NCI-H1436 (cell line): ENCODE measurements around the gene NUP107.

Source experiments
- DNase-seq: peaks from one replicate; lab custom pipeline; 2025; lab: John Stamatoyannopoulos, UW

The NUP107 gene

DNA sequence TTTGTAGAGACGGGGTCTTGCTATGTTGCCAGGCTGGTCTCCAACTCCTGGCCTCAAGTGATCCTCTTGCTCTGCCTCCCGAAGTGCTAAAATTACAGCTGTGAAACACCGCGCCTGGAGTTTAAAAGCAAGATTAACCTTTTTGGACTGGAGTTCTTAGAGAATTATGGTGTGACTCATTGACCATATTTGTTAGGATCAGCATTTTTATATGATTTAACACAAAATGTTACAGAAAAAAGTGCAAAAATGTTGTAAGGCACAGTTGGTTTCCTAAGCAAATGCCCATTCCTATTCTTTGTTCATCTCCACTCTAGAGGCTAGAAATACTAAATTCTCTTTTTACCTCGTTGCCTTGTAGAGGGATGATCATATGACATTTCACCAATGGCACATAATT is 86.8 kb downstream of the NUP107 start:
- DNase-seq, result no peak

DNA sequence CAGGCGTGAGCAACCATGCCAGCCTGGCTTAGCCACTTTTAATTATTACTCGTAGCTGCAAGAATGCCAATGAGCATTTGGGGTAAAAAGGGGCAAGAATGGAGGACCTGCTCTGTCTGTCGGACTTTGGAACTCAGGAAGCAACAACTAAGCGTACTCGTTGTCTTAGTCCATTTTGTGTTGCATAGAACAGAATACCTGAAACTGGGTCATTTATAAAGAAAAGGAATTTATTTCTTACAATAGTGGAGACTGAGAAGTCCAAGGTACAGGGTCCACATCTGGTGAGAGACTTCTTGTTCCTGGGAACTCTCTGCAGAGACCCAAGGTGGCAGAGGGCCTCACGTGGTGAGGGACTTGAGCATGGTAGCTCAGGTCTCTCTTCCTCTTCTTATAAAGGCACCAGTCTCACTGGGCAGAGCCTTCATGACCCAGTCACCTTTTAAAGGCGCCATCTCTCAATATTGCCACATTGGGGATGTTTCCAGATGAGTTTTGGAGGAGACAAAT is 88.4 kb downstream of the NUP107 start:
- DNase-seq, result no peak

DNA sequence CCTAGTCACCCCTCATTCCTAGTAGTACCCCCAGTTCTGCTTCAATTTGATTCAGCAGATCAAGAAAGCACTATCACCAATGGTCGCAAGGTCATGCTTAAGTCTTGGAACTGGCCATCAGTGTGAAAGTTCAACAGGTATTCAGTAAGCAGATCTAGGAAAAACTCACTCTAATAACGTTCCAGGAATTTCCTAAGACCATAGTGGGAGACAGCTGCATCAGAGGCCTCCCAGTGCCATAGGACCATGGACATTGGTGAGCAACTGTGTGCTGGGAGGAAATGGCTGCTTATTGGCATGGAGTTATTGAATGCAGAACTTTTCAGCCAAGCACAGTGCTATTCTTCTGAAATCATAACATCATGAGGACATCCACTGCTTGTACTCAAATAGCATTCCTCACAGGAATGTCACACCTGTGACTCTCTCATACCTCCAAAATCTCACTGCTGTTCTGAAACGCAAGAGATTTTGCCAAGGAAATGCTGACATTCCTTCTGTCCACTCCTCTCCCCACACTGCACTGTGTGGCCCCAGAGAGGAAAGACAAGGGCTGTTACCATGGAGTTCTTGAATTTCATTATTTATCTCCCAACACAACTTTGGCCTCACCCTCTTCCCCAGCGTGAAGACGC is 90.3 kb downstream of the NUP107 start:
- no peak for DNase-seq

DNA sequence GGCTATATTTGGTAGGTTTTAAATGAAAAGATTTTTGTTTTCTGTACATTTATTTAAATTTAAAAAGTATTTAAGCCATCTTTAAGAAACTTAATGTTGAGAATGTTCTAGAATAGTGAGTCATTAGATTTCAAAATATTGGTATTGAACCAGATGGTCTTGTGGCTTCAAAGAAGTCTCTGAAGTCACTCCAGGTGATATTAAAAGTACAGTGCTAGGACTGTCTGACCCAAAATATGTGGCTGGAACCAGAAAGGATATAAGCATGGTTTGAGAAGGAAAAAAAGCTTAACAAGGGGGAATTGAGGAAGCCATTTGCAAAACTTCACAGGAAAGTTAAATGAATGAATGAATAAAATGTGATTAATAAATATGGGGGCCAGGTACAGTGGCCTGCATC is 92.5 kb downstream of the NUP107 start:
- no peak for DNase-seq

DNA sequence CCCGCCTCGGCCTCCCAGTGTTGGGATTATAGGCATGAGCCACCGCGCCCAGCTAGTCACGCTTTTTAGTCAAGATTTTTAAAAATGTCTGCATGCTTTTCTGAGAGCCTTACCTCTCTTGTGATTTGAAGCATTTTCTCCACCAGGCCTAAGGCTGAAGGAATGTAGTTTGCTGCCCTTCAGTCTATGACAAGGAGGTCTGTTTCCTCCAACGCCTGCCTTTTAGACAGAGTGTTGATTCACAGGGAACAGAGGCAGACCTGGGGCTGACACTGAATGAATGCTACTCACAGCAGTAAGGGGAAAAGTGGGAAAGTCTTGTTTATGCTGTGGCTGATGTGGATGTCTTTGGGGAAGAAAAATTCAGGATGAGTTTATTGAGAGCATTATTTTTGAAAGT is 94.0 kb downstream of the NUP107 start:
- DNase-seq, result no peak

DNA sequence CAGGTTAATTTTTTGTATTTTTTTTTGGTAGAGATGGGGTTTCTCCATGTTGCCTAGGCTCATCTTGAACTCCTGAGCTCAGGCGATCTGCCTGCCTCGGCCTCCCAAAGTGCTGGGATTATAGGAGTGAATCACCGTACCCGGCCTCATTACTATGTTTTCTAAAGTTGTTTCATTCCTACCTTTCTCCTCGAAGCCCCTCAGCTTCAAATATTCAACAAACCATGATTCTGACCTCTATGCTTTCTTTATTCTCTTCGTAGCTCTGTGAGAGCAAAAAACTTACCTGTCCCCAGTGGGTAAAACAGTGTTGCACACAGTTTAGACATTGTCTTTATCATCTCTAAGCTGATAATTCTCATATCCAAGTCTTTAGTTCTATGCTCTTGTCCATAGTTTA is 95.0 kb downstream of the NUP107 start:
- DNase-seq, result no peak

DNA sequence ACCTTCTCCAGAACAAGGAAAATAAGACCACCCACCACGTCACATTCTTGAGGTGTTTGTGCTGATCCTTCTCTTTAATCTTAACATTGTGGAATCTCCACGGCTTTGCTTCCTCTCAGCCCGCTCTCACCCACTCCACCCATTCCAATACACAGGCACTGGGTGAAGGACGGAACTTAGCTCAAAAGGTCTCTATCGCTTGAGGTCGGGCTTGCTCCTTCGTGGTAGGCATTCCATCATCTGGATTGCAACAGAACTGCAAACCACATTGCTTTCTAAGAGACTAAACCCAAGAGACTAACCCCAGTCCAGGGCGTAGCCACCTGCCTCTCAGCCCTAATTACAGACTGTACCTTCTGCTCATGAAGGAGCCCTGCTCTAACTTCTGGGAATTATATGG is 97.2 kb downstream of the NUP107 start:
- DNase-seq, result no peak

DNA sequence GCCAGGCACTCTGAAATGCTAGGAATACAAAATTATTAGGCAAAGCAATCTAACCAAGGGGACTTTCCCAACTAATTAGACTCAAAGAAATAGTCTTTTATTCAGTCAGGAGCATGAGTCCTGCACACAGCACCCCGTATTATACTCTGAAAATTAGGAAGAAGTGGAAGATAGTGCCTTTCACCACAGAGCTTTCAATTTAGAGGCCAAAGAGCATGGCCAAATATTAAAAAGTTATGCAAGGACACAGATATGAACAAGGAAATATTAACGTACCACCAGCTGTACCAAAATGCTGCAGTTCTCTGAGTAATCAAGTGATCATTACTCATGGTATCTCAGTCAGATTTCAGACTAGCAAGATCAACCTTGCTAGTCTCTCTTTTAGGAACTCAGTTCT is 98.6 kb downstream of the NUP107 start:
- no peak for DNase-seq

DNA sequence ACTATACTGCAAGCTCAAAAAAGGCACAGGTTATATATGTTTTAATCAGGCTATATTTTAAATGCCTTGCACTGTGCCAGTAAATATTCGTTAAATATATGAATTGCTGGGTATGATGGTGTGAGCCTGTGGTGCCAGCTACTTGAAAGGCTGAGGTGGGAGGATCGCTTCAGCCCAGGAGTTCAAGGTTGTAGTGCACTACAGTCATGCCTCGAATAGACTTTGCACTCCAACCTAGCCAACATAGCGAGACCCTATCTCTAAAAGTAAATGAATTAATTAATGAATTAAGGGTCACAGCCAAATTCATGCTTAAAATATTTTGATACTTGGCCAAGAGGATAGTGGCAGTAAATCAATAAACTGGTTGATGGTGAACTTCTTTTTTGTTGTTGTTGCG is 99.0 kb downstream of the NUP107 start:
- DNase-seq, result no peak

DNA sequence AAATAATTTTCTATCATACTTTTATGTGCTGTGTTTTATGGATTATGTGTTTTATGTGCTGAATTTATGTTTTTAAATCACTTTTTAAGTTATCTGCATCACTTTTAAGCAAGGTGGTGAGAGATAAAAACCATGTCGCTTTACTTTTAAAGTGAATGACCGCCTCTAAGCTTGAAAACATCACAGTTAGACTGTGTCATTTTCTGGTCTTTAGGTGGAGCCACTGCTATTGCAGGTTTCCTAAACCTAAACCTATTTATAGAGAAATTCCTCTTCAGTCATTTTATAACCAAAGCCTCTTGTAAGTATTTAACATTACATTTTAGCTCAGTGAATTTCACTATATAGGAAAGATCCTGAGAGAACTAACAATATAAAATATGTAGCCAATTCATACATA is 100.2 kb downstream of the NUP107 start:
- DNase-seq, result no peak

DNA sequence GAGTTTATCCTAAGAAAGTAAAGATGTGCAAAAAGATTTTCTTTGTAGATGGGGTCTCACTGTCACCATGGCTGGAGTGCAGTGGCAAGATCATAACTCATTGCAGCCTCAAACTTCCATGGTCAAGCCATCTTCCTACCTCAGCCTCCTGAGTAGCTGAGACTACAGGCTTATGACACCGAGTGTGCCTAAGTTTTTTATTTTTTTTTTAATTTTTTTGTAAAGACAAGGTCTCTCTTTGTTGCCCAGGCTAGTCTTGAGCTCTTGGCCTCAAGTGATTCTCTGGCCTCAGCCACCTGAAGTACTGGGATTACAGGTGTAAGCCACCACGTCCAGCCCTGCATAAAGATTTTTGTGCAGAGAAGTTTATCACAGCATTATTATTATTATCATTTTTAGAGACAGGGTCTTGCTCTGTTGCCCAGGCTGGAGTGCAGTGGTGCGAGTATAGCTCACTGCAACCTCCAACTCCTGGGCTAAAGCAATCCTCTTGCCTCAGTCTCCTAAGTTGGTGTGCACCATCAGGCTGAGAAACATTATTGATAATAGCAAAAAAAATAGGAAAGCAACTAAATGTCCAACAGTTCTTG is 101.9 kb downstream of the NUP107 start:
- no peak for DNase-seq

DNA sequence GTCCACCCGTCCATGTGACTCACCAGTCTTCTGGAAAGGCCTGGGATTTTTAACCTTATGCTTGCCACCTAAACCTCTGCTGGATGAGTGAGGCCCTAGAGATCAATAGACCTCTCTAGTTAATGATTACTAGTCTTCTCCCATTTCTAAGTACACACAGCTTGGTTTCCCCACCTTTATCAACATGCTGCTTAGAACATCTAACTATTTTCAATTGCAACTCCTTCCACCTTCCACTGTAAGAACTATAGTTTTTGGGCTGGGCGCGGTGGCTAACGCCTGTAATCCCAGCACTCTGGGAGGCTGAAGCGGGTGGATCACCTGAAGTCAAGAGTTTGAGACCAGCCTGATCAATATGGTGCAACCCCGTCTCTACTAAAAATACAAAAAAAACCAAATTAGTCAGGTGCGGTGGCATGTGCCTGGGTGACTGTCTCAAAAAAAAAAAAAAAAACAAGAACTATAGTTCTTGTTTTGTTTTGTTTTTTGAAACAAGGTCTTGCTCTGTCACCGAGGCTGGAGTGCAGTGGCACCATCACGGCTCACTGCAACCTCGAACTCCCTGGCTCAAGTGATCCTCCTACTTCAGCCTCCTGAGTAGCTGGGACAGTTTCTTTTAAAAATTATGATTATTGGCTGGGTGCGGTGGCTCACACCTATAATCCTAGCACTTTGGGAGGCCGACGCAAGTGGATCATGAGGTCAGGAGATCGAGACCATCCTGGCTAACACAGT is 102.5 kb downstream of the NUP107 start:
- DNase-seq, result no peak

DNA sequence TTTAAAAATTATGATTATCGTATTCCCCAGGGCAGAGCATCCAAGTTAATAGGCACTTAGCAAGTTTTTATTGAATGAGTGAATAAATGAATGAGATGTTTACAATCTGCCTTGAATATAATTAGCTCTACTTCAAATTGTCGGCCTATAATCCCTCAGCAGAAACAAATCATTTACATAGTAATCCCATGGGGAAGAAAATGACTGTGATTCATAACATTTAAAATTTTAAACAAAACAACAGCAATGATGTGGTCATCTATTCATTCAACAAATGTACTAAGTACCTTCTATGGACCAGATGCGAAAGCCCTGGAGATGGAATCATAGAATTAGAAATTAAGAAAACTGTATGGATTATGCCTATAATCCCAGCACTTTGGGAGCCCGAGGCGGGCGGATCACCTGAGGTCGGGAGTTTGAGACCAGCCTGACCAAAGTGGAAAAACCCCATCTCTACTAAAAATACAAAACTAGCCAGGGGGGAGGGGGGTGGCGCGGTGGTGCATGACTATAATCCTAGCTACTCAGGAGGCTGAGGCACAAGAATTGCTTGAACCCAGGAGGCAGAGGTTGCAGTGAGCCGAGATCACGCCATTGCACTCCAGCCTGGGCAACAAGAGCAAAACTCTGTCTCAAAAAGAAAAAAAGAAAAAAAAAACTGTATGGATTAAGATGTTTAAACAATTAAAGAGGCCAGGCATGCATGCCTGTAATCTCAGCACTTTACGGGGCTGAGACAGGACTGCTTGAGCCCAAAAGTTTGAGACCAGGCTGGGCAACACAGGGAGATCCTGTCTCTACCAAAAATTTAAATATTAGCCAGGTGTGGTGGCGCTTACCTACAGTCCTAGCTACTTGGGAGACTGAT is 103.5 kb downstream of the NUP107 start:
- peak; percentile 9 for DNase-seq

DNA sequence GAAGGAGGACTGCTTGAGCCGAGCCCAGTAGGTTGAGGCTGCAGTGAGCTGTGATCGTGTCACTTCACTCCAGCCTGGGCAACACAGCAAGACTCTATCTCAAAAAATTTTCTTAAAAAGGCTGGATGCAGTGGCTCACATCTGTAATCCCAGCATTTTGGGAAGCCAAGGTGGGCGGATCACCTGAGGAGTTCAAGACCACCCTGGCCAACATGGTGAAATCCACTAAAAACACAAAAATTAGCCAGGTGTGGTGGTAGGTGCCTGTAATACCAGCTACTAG is 104.1 kb downstream of the NUP107 start:
- no peak for DNase-seq

DNA sequence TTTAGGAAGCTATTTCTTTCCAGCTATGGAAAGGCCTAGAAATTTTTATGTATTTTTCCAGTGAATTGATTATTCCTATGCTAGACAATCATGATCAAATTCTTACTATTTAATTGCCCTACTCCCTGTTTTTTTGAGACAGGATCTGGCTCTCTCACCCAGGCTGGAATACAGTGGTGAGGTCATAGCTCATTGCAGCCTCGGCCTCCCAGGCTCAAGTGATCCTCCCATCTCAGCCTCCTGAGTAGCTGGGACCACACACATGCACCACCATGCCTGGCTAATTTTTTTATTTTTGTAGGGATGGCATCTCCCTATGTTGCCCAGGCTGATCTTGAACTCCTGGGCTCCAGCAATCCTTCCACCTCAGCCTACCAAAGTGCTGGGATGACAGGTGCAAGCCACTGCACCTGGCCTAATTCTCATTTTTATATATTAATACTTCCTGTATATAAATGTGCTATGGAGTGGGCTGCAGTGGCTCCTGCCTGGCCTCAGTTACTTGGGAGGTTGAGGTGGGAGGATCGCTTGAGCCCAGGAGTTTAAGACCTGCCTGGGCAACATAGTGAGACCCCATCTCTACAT is 105.2 kb downstream of the NUP107 start:
- DNase-seq, result no peak

DNA sequence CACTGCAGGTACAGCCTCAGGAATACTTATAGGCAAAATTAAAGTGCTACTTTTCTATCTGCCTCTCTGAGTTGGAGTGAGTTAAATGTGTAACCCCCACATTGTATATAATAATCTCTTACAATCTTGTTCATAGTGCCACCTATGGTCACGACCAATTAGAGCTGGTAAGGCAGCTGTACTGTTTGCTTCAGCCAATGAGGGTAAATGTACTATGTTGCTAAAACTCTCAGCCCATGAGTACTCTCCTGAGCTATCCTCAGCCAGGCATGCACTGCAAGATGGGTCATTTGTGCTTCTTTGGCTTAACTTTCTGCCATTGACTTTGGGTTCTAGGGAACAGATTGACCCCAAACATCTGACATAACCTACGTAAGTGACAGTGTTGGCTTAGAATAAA is 106.2 kb downstream of the NUP107 start:
- DNase-seq, result peak; percentile 21

DNA sequence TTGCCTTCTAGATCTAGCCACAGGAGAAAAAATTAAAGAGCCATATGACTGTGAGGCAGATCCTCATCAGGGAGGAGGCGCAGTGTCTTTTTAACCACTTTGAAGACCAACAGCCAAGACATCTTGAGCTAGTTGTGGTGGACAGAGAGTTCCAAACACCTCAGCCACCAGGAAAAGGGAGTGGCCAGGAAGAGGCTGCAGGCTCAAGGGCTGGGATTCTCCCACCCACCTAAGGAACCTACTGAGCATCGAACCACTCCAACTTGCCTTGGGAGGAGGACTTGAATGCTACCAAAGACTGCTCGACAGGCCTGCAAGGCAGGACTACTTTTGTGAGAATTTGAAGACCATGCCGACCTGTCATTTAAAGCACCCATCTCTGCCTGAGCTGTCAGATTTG is 106.7 kb downstream of the NUP107 start:
- DNase-seq, result no peak

DNA sequence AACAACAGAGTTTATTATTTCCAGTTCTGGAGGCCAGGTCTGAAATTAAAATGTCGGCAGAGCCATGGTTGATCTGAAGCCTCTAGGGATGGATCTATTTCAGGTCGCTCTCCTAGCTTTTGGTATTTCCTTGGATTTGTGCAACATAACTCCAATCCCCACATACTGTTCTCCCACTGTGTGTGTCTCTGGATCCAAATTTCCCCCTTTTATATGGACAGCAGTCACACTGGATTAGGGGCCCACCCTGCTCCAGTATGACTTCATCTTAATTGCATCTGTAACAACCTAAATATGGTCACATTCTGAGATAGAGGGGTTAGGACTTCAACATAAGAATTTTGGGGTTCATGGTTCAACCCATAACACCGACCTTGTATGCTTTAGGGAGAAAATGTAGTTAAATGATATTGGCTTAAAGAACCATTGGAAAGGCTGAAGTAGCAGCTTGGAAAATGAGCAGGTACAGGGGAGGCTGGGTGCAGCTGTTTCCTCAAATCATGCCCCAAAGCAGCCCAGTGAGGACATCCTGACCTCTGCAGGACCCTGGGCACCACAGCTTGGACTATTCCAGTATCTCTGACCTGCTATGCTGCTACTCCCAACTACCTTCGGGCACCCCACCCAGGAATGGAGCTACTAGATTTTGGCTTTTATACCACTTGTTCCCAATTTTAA is 107.3 kb downstream of the NUP107 start:
- no peak for DNase-seq

DNA sequence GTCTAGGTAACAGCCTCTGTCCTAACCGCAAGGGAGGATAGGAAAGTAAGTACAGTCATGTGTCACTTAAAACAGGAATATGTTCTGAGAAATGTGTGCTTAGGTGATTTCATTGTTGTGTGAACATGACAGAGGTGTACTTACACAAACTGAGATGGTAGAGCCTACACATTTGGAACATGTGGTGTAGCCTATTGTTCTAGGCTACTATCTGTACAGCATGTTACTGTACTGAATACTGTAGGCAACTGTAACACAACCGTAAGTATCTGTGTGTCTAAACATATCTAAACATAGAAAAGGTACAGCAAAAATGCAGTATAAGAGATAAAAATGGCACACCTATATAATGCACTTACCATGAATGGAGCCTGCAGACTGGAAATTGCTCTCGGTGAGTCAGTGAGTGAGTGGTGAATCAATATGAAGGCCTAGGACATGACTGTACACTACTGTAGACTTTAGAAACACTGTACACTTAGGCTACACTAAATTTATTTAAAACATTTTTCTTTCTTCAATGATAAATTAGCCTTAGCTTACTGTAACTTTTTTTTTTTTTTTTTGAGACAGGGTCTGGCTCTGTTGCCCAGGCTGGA is 108.0 kb downstream of the NUP107 start:
- DNase-seq, result no peak
